Bone marrow (tissue), 2 donors: Measurements from ENCODE around the gene FBXW9.
"Not testable (repeated sequence)": the region's sequence is repeated elsewhere in the genome, so short reads cannot be mapped to it uniquely, and the experiment has no call there.

Experiments
- DNase-seq, 2 donors: peaks; one replicate each; lab custom pipeline; 2025; lab: John Stamatoyannopoulos, UW

Gene FBXW9

GRCh38 chr19:12656899-12657571 lies 39.4 kb downstream of the FBXW9 start:
- DNase-seq = no peak

GRCh38 chr19:12655546-12655945 lies 40.9 kb downstream of the FBXW9 start:
- DNase-seq = no peak

GRCh38 chr19:12652219-12652618 lies 44.2 kb downstream of the FBXW9 start:
- no peak for DNase-seq

GRCh38 chr19:12649941-12650340 lies 46.5 kb downstream of the FBXW9 start:
- DNase-seq = no peak

- DNase-seq = no peak
These were observed 48.3 kb downstream of the FBXW9 start for GRCh38 chr19:12648088-12648487.

- no peak for DNase-seq
These were observed 48.9 kb downstream of the FBXW9 start for GRCh38 chr19:12647490-12648071.

- DNase-seq = no peak
These were observed 49.4 kb downstream of the FBXW9 start for GRCh38 chr19:12647047-12647446.

- DNase-seq = no peak
These were observed 49.9 kb downstream of the FBXW9 start for GRCh38 chr19:12646551-12646950.

GRCh38 chr19:12643716-12644115 lies 52.7 kb downstream of the FBXW9 start:
- DNase-seq = not testable (repeated sequence)

GRCh38 chr19:12642506-12642905 lies 53.9 kb downstream of the FBXW9 start:
- DNase-seq = no peak

GRCh38 chr19:12641456-12641855 lies 55.0 kb downstream of the FBXW9 start:
- DNase-seq = no peak

GRCh38 chr19:12639901-12640613 lies 56.4 kb downstream of the FBXW9 start:
- peak; percentile 61 to 92 for DNase-seq
